Memory B cell (primary cell): ENCODE data around the gene CPT2.
"Not testable (repeated sequence)": the region's sequence is repeated elsewhere in the genome, so short reads cannot be mapped to it uniquely, and the experiment has no call there.

Experiments
- ATAC-seq: fragments of 150-1000 bp; cut with Tn5 transposase; 2 replicates; pipeline ENCODE4 v1.10.0; 2021; ENCODE audit warnings: low read depth, mild to moderate bottlenecking, moderate library complexity
- DNase-seq, 2 donors: peaks; one replicate each; pipeline ENCODE4 v3.0.0; 2022; ENCODE audit warnings: low spot score in 2 of 2
- H3K27ac Mint-ChIP-seq: one replicate; pipeline ENCODE4 v1.8.0; 2022; ENCODE audit warnings: mild to moderate bottlenecking, moderate library complexity, mixed read lengths
- H3K27me3 Mint-ChIP-seq: one replicate; pipeline ENCODE4 v1.8.0; 2022; ENCODE audit warnings: mixed read lengths
- H3K36me3 Mint-ChIP-seq: one replicate; pipeline ENCODE4 v1.8.0; 2022; ENCODE audit warnings: mild to moderate bottlenecking, mixed read lengths
- H3K4me1 Mint-ChIP-seq: one replicate; pipeline ENCODE4 v1.8.0; 2022; ENCODE audit warnings: mixed read lengths
- H3K4me3 Mint-ChIP-seq: one replicate; pipeline ENCODE4 v1.8.0; 2022; ENCODE audit warnings: mild to moderate bottlenecking, moderate library complexity, mixed read lengths
- H3K9me3 Mint-ChIP-seq: one replicate; pipeline ENCODE4 v1.8.0; 2022; ENCODE audit warnings: mixed read lengths

CPT2 gene

DNA sequence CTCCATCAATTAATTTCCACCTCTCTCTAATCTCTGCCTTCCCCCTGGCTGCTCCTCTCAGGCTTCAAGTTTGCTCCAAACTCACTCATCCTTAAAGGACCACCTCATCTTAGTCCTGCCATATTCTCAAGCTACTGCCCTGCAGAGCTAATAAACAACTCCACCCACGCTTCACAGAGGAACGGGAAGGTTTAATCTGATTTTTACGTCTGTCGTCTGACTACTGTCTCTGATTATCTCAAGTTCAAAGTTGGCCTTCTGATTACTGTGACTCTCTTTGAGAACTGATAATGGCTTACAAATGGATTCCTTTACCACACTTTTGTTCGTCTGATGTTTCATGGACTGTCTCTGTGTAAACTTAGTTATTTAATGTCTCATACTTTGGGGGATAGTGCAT is 7.6 kb upstream of the CPT2 start:
- H3K4me1 Mint-ChIP-seq, result no peaks in the 10 kb centered on the region
- peaks cover 2% of the 10 kb centered on the region for H3K9me3 Mint-ChIP-seq
- no peak overlapping the region for H3K27ac Mint-ChIP-seq
- H3K27me3 Mint-ChIP-seq, result peaks cover 7% of the 10 kb centered on the region
- no peak overlapping the region for H3K4me3 Mint-ChIP-seq
- ATAC-seq (no peak), DNase-seq (no peak)
- H3K36me3 Mint-ChIP-seq, result no peaks in the 10 kb centered on the region

DNA sequence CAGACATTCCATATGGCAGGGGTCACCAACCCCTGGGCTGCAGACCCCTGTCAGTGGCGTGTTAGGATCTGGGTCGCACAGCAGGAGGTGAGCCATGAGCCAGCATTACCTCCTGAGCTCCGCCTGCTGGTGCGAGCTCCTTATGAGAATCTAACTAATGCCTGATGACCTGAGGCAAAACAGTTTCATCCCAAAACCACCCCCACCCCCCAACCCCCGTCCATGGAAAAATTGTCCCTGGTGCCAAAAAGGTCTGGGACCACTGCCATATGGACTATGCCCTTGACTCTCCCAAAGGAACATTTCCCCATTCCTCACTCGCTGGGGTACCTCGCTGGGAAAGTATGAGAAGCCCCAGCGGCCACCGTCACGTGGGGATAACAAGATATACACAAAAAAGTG is 6.4 kb upstream of the CPT2 start:
- Mint-ChIP-seq H3K27me3 (peaks cover 7% of the 10 kb centered on the region), H3K4me3 (no peak overlapping the region), H3K27ac (no peak overlapping the region), H3K9me3 (peaks cover 2% of the 10 kb centered on the region), H3K36me3 (no peaks in the 10 kb centered on the region), H3K4me1 (no peaks in the 10 kb centered on the region)
- DNase-seq, result no peak
- ATAC-seq, result no peak

- Mint-ChIP-seq H3K27me3 (no peaks in the 10 kb centered on the region), H3K4me1 (peaks cover 13% of the 10 kb centered on the region), H3K27ac (no peak overlapping the region), H3K9me3 (peaks cover 2% of the 10 kb centered on the region), H3K4me3 (peak overlapping the region; percentile 48), H3K36me3 (peaks cover 7% of the 10 kb centered on the region)
- DNase-seq (no peak), ATAC-seq (no peak)
Measured at GRCh38 chr1:53195246-53196016, 1.2 kb upstream of the CPT2 start.

DNA sequence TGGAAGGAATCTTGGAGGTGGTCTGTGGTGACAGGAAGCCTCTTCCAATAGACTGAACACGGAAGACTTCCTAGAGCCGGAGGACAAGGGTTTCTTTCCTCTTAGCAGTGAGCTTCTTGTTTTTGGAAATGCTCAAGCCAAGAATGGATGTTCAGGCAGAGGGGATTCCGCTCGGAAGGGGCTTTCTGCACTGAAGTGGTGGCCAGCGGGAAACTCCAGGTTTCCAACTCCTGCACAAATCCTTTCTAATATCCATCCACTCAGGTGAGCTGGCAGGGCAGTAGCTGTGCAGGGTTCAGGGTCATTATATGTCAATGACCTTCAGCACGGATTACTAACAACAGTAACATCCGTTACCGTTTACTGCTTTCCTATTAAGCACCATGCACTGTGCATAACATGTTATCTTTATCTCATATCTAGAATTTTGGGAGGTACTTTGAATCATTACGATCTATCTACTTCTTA is 573 bp upstream of the CPT2 start:
- peak overlapping the region; percentile 88 for H3K27ac Mint-ChIP-seq
- no peaks in the 10 kb centered on the region for H3K27me3 Mint-ChIP-seq
- ATAC-seq (peak; percentile 21), DNase-seq (no peak)
- H3K4me3 Mint-ChIP-seq, result peak overlapping the region; percentile 83
- peaks cover 13% of the 10 kb centered on the region for H3K4me1 Mint-ChIP-seq
- peaks cover 2% of the 10 kb centered on the region for H3K9me3 Mint-ChIP-seq
- peaks cover 10% of the 10 kb centered on the region for H3K36me3 Mint-ChIP-seq

- DNase-seq (no peak), ATAC-seq (no peak)
- Mint-ChIP-seq H3K27me3 (no peaks in the 10 kb centered on the region), H3K36me3 (peaks cover 11% of the 10 kb centered on the region), H3K4me3 (peak overlapping the region; percentile 83), H3K27ac (peak overlapping the region; percentile 88), H3K9me3 (no peaks in the 10 kb centered on the region), H3K4me1 (peaks cover 13% of the 10 kb centered on the region)
Measured at GRCh38 chr1:53197291-53198200, 922 bp downstream of the CPT2 start.

- no peak for DNase-seq
- Mint-ChIP-seq H3K27ac (peak overlapping the region; percentile 88), H3K36me3 (peaks cover 18% of the 10 kb centered on the region), H3K27me3 (no peaks in the 10 kb centered on the region), H3K4me3 (peak overlapping the region; percentile 83), H3K9me3 (no peaks in the 10 kb centered on the region), H3K4me1 (peaks cover 13% of the 10 kb centered on the region)
- no peak for ATAC-seq
Measured at GRCh38 chr1:53198241-53198651, 1.6 kb downstream of the CPT2 start.

GRCh38 chr1:53203466-53203865 is 6.8 kb downstream of the CPT2 start:
- H3K36me3 Mint-ChIP-seq, result peaks cover 50% of the 10 kb centered on the region

GRCh38 chr1:53205496-53205895 is 8.9 kb downstream of the CPT2 start:
- DNase-seq, H3K4me1 Mint-ChIP-seq, H3K27ac Mint-ChIP-seq, H3K27me3 Mint-ChIP-seq, ATAC-seq, H3K4me3 Mint-ChIP-seq: not testable (repeated sequence)
- Mint-ChIP-seq H3K9me3 (peaks cover 10% of the 10 kb centered on the region), H3K36me3 (peaks cover 63% of the 10 kb centered on the region)

More at GRCh38 chr1:53203466-53203865, 6.8 kb downstream of the CPT2 start:
- ATAC-seq, result no peak
- H3K9me3 Mint-ChIP-seq, result peaks cover 10% of the 10 kb centered on the region
- no peak overlapping the region for H3K27ac Mint-ChIP-seq
- DNase-seq, result no peak
- no peak overlapping the region for H3K4me3 Mint-ChIP-seq
- H3K4me1 Mint-ChIP-seq, result peaks cover 3% of the 10 kb centered on the region
- no peaks in the 10 kb centered on the region for H3K27me3 Mint-ChIP-seq

- H3K27me3 Mint-ChIP-seq, H3K4me1 Mint-ChIP-seq, H3K4me3 Mint-ChIP-seq, H3K27ac Mint-ChIP-seq, DNase-seq, ATAC-seq: not testable (repeated sequence)
- peaks cover 10% of the 10 kb centered on the region for H3K9me3 Mint-ChIP-seq
- peaks cover 62% of the 10 kb centered on the region for H3K36me3 Mint-ChIP-seq
Measured at GRCh38 chr1:53206083-53206685, 9.6 kb downstream of the CPT2 start.

GRCh38 chr1:53206735-53207379 is 10.2 kb downstream of the CPT2 start:
- Mint-ChIP-seq H3K4me3 (no peak overlapping the region), H3K27ac (no peak overlapping the region)

GRCh38 chr1:53207726-53208125 is 11.1 kb downstream of the CPT2 start:
- H3K9me3 Mint-ChIP-seq, result peaks cover 10% of the 10 kb centered on the region
- H3K36me3 Mint-ChIP-seq, result peaks cover 67% of the 10 kb centered on the region
- DNase-seq (no peak), ATAC-seq (no peak)
- no peaks in the 10 kb centered on the region for H3K27me3 Mint-ChIP-seq
- no peak overlapping the region for H3K27ac Mint-ChIP-seq
- no peak overlapping the region for H3K4me3 Mint-ChIP-seq
- H3K4me1 Mint-ChIP-seq, result peaks cover 3% of the 10 kb centered on the region

More at GRCh38 chr1:53206735-53207379, 10.2 kb downstream of the CPT2 start:
- DNase-seq (no peak), ATAC-seq (no peak)
- no peaks in the 10 kb centered on the region for H3K27me3 Mint-ChIP-seq
- peaks cover 65% of the 10 kb centered on the region for H3K36me3 Mint-ChIP-seq
- H3K4me1 Mint-ChIP-seq, result peaks cover 3% of the 10 kb centered on the region
- peaks cover 10% of the 10 kb centered on the region for H3K9me3 Mint-ChIP-seq

- H3K27ac Mint-ChIP-seq, result no peak overlapping the region
- no peak for DNase-seq
- no peaks in the 10 kb centered on the region for H3K4me1 Mint-ChIP-seq
- H3K9me3 Mint-ChIP-seq, result peaks cover 4% of the 10 kb centered on the region
- H3K4me3 Mint-ChIP-seq, result no peak overlapping the region
- H3K27me3 Mint-ChIP-seq, result no peaks in the 10 kb centered on the region
- peaks cover 49% of the 10 kb centered on the region for H3K36me3 Mint-ChIP-seq
- no peak for ATAC-seq
Measured at GRCh38 chr1:53210352-53210751, 13.7 kb downstream of the CPT2 start.

GRCh38 chr1:53210954-53211353 is 14.3 kb downstream of the CPT2 start:
- DNase-seq, result no peak
- H3K36me3 Mint-ChIP-seq, result peaks cover 46% of the 10 kb centered on the region
- no peak overlapping the region for H3K4me3 Mint-ChIP-seq

More at GRCh38 chr1:53210954-53211353, 14.3 kb downstream of the CPT2 start:
- Mint-ChIP-seq H3K27ac (no peak overlapping the region), H3K9me3 (peaks cover 4% of the 10 kb centered on the region), H3K27me3 (no peaks in the 10 kb centered on the region), H3K4me1 (no peaks in the 10 kb centered on the region)
- no peak for ATAC-seq
